H9 (cell line): ENCODE data around the gene ECHS1. TPM values are rescaled to one million over a fixed set of nuclear protein-coding genes. Genes with fewer than 3 reads are reported as not detected.
A peak's percentile ranks its signal among the peaks of the same experiment; 100 is the strongest.

Source experiments
- DNase-seq: peaks from one replicate; pipeline ENCODE4 v3.0.0-alpha.2; 2017
- H2AFZ ChIP-seq: one replicate; pipeline ENCODE4 v1.6.1; 2013; ENCODE audit warnings: mild to moderate bottlenecking, low read length, control low read depth, moderate library complexity
- H2AK5ac ChIP-seq: 2 replicates; pipeline ENCODE4 v1.6.1; 2013; ENCODE audit warnings: low read length, control low read depth, mixed read lengths; ENCODE audit not compliant: insufficient read length
- H2BK120ac ChIP-seq: one replicate; pipeline ENCODE4 v1.6.1; 2013; ENCODE audit warnings: low read depth, mild to moderate bottlenecking, low read length, control low read depth, inconsistent platforms; ENCODE audit not compliant: poor library complexity, severe bottlenecking
- H2BK12ac ChIP-seq: 2 replicates; pipeline ENCODE4 v1.6.1; 2013; ENCODE audit warnings: low read length, control low read depth, mixed read lengths, low read depth; ENCODE audit not compliant: insufficient read length
- H2BK15ac ChIP-seq: 2 replicates; pipeline ENCODE4 v1.6.1; 2013; ENCODE audit warnings: low read depth, low read length, control low read depth
- H2BK20ac ChIP-seq: one replicate; pipeline ENCODE4 v1.6.1; 2013; ENCODE audit warnings: low read depth, mild to moderate bottlenecking, low read length, control low read depth, inconsistent platforms; ENCODE audit not compliant: poor library complexity, severe bottlenecking
- H2BK5ac ChIP-seq: 2 replicates; pipeline ENCODE4 v1.6.1; 2013; ENCODE audit warnings: low read length, control low read depth, mixed read lengths; ENCODE audit not compliant: insufficient read length
- H3K14ac ChIP-seq: 2 replicates; pipeline ENCODE4 v1.6.1; 2013; ENCODE audit warnings: low read length, control low read depth; ENCODE audit not compliant: insufficient read depth
- H3K18ac ChIP-seq: 2 replicates; pipeline ENCODE4 v1.6.1; 2013; ENCODE audit warnings: low read depth, mild to moderate bottlenecking, mixed read lengths, low read length, control low read depth; ENCODE audit not compliant: insufficient read length
- H3K23ac ChIP-seq: 2 replicates; pipeline ENCODE4 v1.6.1; 2013; ENCODE audit warnings: low read length, control low read depth, mixed read lengths, low read depth; ENCODE audit not compliant: insufficient read length
- H3K23me2 ChIP-seq: 2 replicates; pipeline ENCODE4 v1.6.1; 2013; ENCODE audit warnings: low read depth, mild to moderate bottlenecking, mixed read lengths, low read length, control low read depth; ENCODE audit not compliant: insufficient read length, poor library complexity, severe bottlenecking
- H3K27ac ChIP-seq: 2 replicates; pipeline ENCODE4 v1.5.1; 2013; ENCODE audit warnings: low read length, control low read depth, mixed read lengths, low read depth; ENCODE audit not compliant: insufficient read length
- H3K27me3 ChIP-seq: 2 replicates; pipeline ENCODE4 v1.6.1; 2013; ENCODE audit warnings: low read length, control low read depth, inconsistent platforms; ENCODE audit not compliant: insufficient read depth
- H3K4ac ChIP-seq: 2 replicates; pipeline ENCODE4 v1.6.1; 2013; ENCODE audit warnings: low read depth, mild to moderate bottlenecking, control low read depth, inconsistent platforms, low read length, moderate library complexity
- H3K4me1 ChIP-seq: 2 replicates; pipeline ENCODE4 v1.6.1; 2013; ENCODE audit warnings: low read length, control low read depth, inconsistent platforms; ENCODE audit not compliant: insufficient read depth
- H3K4me2 ChIP-seq: 2 replicates; pipeline ENCODE4 v1.6.1; 2013; ENCODE audit warnings: low read length, control low read depth, mixed read lengths; ENCODE audit not compliant: insufficient read length, insufficient read depth
- H3K56ac ChIP-seq: 2 replicates; pipeline ENCODE4 v1.6.1; 2013; ENCODE audit warnings: low read depth, mild to moderate bottlenecking, mixed read lengths, low read length, control low read depth; ENCODE audit not compliant: insufficient read length
- H3K79me1 ChIP-seq: 2 replicates; pipeline ENCODE4 v1.6.1; 2013; ENCODE audit warnings: low read depth, mild to moderate bottlenecking, moderate library complexity, low read length, control low read depth, inconsistent platforms; ENCODE audit not compliant: insufficient read depth, poor library complexity, severe bottlenecking
- H3K79me2 ChIP-seq: 2 replicates; pipeline ENCODE4 v1.6.1; 2013; ENCODE audit warnings: low read length, control low read depth, inconsistent platforms; ENCODE audit not compliant: insufficient read depth
- H3K9ac ChIP-seq: 2 replicates; pipeline ENCODE4 v1.6.1; 2013; ENCODE audit warnings: low read length, control low read depth, mixed read lengths; ENCODE audit not compliant: insufficient read length; ENCODE audit errors: extremely low read depth
- H3K9me3 ChIP-seq: one replicate; pipeline ENCODE4 v1.6.1; 2013; ENCODE audit warnings: low read depth, low read length, inconsistent platforms; ENCODE audit not compliant: control insufficient read depth
- H3T11ph ChIP-seq: one replicate; pipeline ENCODE4 v1.6.1; 2013; ENCODE audit warnings: mild to moderate bottlenecking, low read length, control low read depth, inconsistent platforms
- H4K20me1 ChIP-seq: one replicate; pipeline ENCODE4 v1.6.1; 2013; ENCODE audit not compliant: control insufficient read depth, insufficient read length, insufficient read depth
- H4K5ac ChIP-seq: 2 replicates; pipeline ENCODE4 v1.6.1; 2013; ENCODE audit warnings: low read depth, mild to moderate bottlenecking, mixed read lengths, low read length, control low read depth; ENCODE audit not compliant: insufficient read length
- H4K8ac ChIP-seq: replicated peaks from 2 replicates; pipeline ENCODE4 v1.6.1; 2013; ENCODE audit warnings: low read length, control low read depth, mixed read lengths, low read depth; ENCODE audit not compliant: insufficient read length
- H4K91ac ChIP-seq: 2 replicates; pipeline ENCODE4 v1.6.1; 2013; ENCODE audit warnings: low read depth, mild to moderate bottlenecking, moderate library complexity, mixed read lengths, low read length, control low read depth; ENCODE audit not compliant: insufficient read length
- H3K27ac Mint-ChIP-seq, 3 experiments: 2 replicates in 2 of 3; 3 replicates in 1 of 3; pipeline ENCODE4 v1.8.0; 2020 to 2021; ENCODE audit warnings: mixed read lengths in 3 of 3, mild to moderate bottlenecking in 1 of 3, moderate library complexity in 1 of 3
- H3K27me3 Mint-ChIP-seq: 2 replicates; pipeline ENCODE4 v1.8.0; 2021; ENCODE audit warnings: low read depth, mild to moderate bottlenecking, moderate library complexity, mixed read lengths
- H3K36me3 Mint-ChIP-seq, 3 experiments: 2 replicates in 2 of 3; 3 replicates in 1 of 3; pipeline ENCODE4 v1.8.0; 2020 to 2021; ENCODE audit warnings: low read depth in 3 of 3, mixed read lengths in 3 of 3; ENCODE audit not compliant: insufficient read depth in 1 of 3
- H3K4me1 Mint-ChIP-seq, 2 experiments: 2 replicates each; pipeline ENCODE4 v1.8.0; 2020; ENCODE audit warnings: mixed read lengths in 2 of 2
- H3K4me3 Mint-ChIP-seq, 2 experiments: 2 replicates in 1 of 2; 3 replicates in 1 of 2; pipeline ENCODE4 v1.8.0; 2020 to 2021; ENCODE audit warnings: mild to moderate bottlenecking in 2 of 2, mixed read lengths in 2 of 2, moderate library complexity in 1 of 2
- H3K9me3 Mint-ChIP-seq, 2 experiments: 2 replicates in 1 of 2; 3 replicates in 1 of 2; pipeline ENCODE4 v1.8.0; 2020; ENCODE audit warnings: mild to moderate bottlenecking in 2 of 2, mixed read lengths in 2 of 2, moderate library complexity in 1 of 2
- CTCF ChIP-seq: fragments of 200-600 bp; sonication (generic); conservative IDR thresholded peaks from 3 replicates; pipeline ENCODE4 v1.8.0; 2021; ENCODE audit warnings: antibody characterized with exemption, mild to moderate bottlenecking
- WGBS: extraction: QIAGEN DNeasy Blood & Tissue Kit; methylation state at CpG from one replicate; pipeline ENCODE4 v1.1.7; 2013; ENCODE audit warnings: missing lambda C conversion rate, low lambda C conversion rate, mixed read lengths; ENCODE audit not compliant: insufficient read length; ENCODE audit errors: extremely low coverage; 5-methylcytosine and 5-hydroxymethylcytosine counted together
- total RNA-seq: library from RNA; stranded (reverse); gene quantifications from 2 replicates; pipeline ENCODE4 v1.2.1, GENCODE V29; 2021

Gene ECHS1
- total RNA-seq, 1 experiment from 2014 or later: 94.1 TPM

- Mint-ChIP-seq H3K36me3 (no peaks in the 10 kb centered on the region), H3K27ac (no peak overlapping the region; a peak in 1 of 7 replicates), H3K4me3 (peak overlapping the region; percentile 51 to 76), H3K4me1 (peaks cover 0 to 5% of the 10 kb centered on the region in 2 experiments; a peak in 3 of 4 replicates), H3K27me3 (peaks cover 55% of the 10 kb centered on the region), H3K9me3 (peaks cover 13% of the 10 kb centered on the region in 2 experiments)
- no peak overlapping the region for H2AFZ ChIP-seq
- WGBS: no CpG with 5 or more reads among the region's 51 CpGs
- H2BK15ac ChIP-seq: no peak overlapping the region; the same call in 1 of the 2 replicates
- peaks cover 44% of the 10 kb centered on the region for H3K27me3 ChIP-seq
- no peak for TF ChIP-seq CTCF
- H2BK12ac ChIP-seq: no peak overlapping the region
- no peak overlapping the region for H4K91ac ChIP-seq
- H2AK5ac ChIP-seq: no peak overlapping the region
- H3K79me2 ChIP-seq: no peaks in the 10 kb centered on the region
- peaks cover 12% of the 10 kb centered on the region for H3K23me2 ChIP-seq
- H3K4ac ChIP-seq: no peak overlapping the region
- DNase-seq: no peak
- no peak overlapping the region for H3K56ac ChIP-seq
- H3T11ph ChIP-seq: no peak overlapping the region
- peak overlapping the region; percentile 52 for H3K18ac ChIP-seq
- H4K5ac ChIP-seq: no peak overlapping the region
- no peak overlapping the region; the same call in 1 of the 2 replicates for H3K14ac ChIP-seq
- no peak overlapping the region for H4K8ac ChIP-seq
- H2BK5ac ChIP-seq: no peak overlapping the region
- H3K4me1 ChIP-seq: no peaks in the 10 kb centered on the region
- H2BK20ac ChIP-seq: no peak overlapping the region
- H4K20me1 ChIP-seq: no peaks in the 10 kb centered on the region
- H3K9ac ChIP-seq: no peak overlapping the region
- H3K9me3 ChIP-seq: no peaks in the 10 kb centered on the region
- H3K27ac ChIP-seq: no peak overlapping the region
- H2BK120ac ChIP-seq: no peak overlapping the region
- H3K4me2 ChIP-seq: peak overlapping the region; percentile 20
- no peak overlapping the region for H3K23ac ChIP-seq
- H3K79me1 ChIP-seq: no peaks in the 10 kb centered on the region
These were observed 38.5 kb downstream of the ECHS1 start for GRCh38 chr10:133334503-133335245.
